HCT116 (cell line): ENCODE results near the gene P2RX1.

Source experiments
- ATF3 ChIP-seq: IDR thresholded peaks from 2 replicates; pipeline ENCODE4 v1.6.1; 2012
- CBX3 ChIP-seq: IDR thresholded peaks from 2 replicates; pipeline ENCODE4 v1.6.1; 2012; ENCODE audit warnings: low read depth
- CEBPB ChIP-seq: IDR thresholded peaks from 2 replicates; pipeline ENCODE4 v1.6.1; 2012; ENCODE audit warnings: low read depth
- CTCF ChIP-seq, 3 experiments: fragments of 200-600 bp in 1 of 3; sonication (generic) in 1 of 3; IDR thresholded peaks in 2 of 3; conservative IDR thresholded peaks in 1 of 3; 2 replicates each; pipeline ENCODE4 v1.5.1; 2012 to 2017; ENCODE audit warnings: low read depth in 2 of 3, low read length in 2 of 3, antibody characterized with exemption in 1 of 3, borderline replicate concordance in 1 of 3, control low read depth in 1 of 3, mild to moderate bottlenecking in 1 of 3, mixed read lengths in 1 of 3, mixed run types in 1 of 3, moderate library complexity in 1 of 3; ENCODE audit not compliant: insufficient read depth in 1 of 3
- EGR1 ChIP-seq: IDR thresholded peaks from 2 replicates; pipeline ENCODE4 v1.6.1; 2012; ENCODE audit warnings: low read depth
- EZH2 ChIP-seq: fragments of 200-600 bp; sonication (generic); IDR thresholded peaks from 2 replicates; pipeline ENCODE4 v1.6.1; 2017; ENCODE audit warnings: antibody characterized with exemption, mixed run types
- EZH2phosphoT487 ChIP-seq: fragments of 200-600 bp; IDR thresholded peaks from 2 replicates; pipeline ENCODE4 v1.6.1; 2018; ENCODE audit warnings: antibody characterized with exemption, borderline replicate concordance
- JUND ChIP-seq: IDR thresholded peaks from 2 replicates; pipeline ENCODE4 v1.6.1; 2012
- POLR2A ChIP-seq: IDR thresholded peaks from 2 replicates; pipeline ENCODE4 v1.7.0; 2011; ENCODE audit warnings: borderline replicate concordance; ENCODE audit not compliant: insufficient read depth, insufficient read length; ENCODE audit errors: extremely low read depth
- POLR2AphosphoS5 ChIP-seq: IDR thresholded peaks from 2 replicates; pipeline ENCODE4 v1.6.1; 2011; ENCODE audit warnings: mild to moderate bottlenecking, low read depth, low read length, moderate library complexity

GRCh38 chr17:3923466-3924190, 7.4 kb upstream of the P2RX1 start:
- TF ChIP-seq CTCF (IDR thresholded peaks at IDR 0.05 in 2 of 3, conservative IDR thresholded peaks at IDR 0.05 in 1 of 3; ENCODE audit: borderline replicate concordance in 1 of 3, insufficient read depth in 1 of 3, low read depth in 2 of 3, low read length in 2 of 3): no peak
- no peak for TF ChIP-seq CBX3
- no peak for TF ChIP-seq POLR2A
- TF ChIP-seq JUND: no peak
- no peak for TF ChIP-seq CEBPB
- no peak for TF ChIP-seq EZH2phosphoT487
- TF ChIP-seq ATF3: no peak
- TF ChIP-seq POLR2AphosphoS5: no peak
- TF ChIP-seq EZH2: no peak
- TF ChIP-seq EGR1: no peak
